ENCODE measurements around the gene GABRA6.
"Not testable (repeated sequence)": the region's sequence is repeated elsewhere in the genome, so short reads cannot be mapped to it uniquely, and the experiment has no call there.

Gene GABRA6

GRCh38 chr5:161685461-161685860, at the start of gene GABRA6:
TSS of gene GABRA6 (plus strand) at chr5:161685721. CDS start at chr5:161685990, 269 bp downstream.
- no peak for DNase-seq

- no peak for DNase-seq
Observed at GRCh38 chr5:161637591-161637990, 47.9 kb upstream of the GABRA6 start.

- DNase-seq, result no peak
Observed at GRCh38 chr5:161641444-161641843, 44.1 kb upstream of the GABRA6 start.

GRCh38 chr5:161645264-161645663, 40.3 kb upstream of the GABRA6 start:
- DNase-seq, result no peak

- DNase-seq, result not testable (repeated sequence)
Observed at GRCh38 chr5:161651926-161652325, 33.6 kb upstream of the GABRA6 start.

GRCh38 chr5:161660806-161661205, 24.7 kb upstream of the GABRA6 start:
- no peak for DNase-seq

- DNase-seq, result no peak
Observed at GRCh38 chr5:161663431-161663830, 22.1 kb upstream of the GABRA6 start.

GRCh38 chr5:161676103-161676502, 9.4 kb upstream of the GABRA6 start:
- DNase-seq, result no peak

- no peak for DNase-seq
Observed at GRCh38 chr5:161686149-161686548, 628 bp downstream of the GABRA6 start.

- DNase-seq, result no peak
Observed at GRCh38 chr5:161686881-161687280, 1.4 kb downstream of the GABRA6 start.

GRCh38 chr5:161687316-161687715, 1.8 kb downstream of the GABRA6 start:
- DNase-seq, result no peak

GRCh38 chr5:161691911-161692310, 6.4 kb downstream of the GABRA6 start:
- DNase-seq, result no peak

GRCh38 chr5:161697001-161697400, 11.5 kb downstream of the GABRA6 start:
- no peak for DNase-seq

- no peak for DNase-seq
Observed at GRCh38 chr5:161700065-161700464, 14.5 kb downstream of the GABRA6 start.

GRCh38 chr5:161703528-161703927, 18.0 kb downstream of the GABRA6 start:
- no peak for DNase-seq

GRCh38 chr5:161707382-161707781, 21.9 kb downstream of the GABRA6 start:
- DNase-seq, result no peak

- no peak for DNase-seq
Observed at GRCh38 chr5:161709239-161709638, 23.7 kb downstream of the GABRA6 start.

- no peak for DNase-seq
Observed at GRCh38 chr5:161713042-161713441, 27.5 kb downstream of the GABRA6 start.

- DNase-seq, result no peak
Observed at GRCh38 chr5:161719157-161719556, 33.6 kb downstream of the GABRA6 start.

- no peak for DNase-seq
Observed at GRCh38 chr5:161720460-161720859, 34.9 kb downstream of the GABRA6 start.

- DNase-seq, result no peak
Observed at GRCh38 chr5:161734741-161735140, 49.2 kb downstream of the GABRA6 start.

GRCh38 chr5:161740433-161740832, 54.9 kb downstream of the GABRA6 start:
- no peak for DNase-seq

GRCh38 chr5:161744276-161744675, 58.8 kb downstream of the GABRA6 start:
- DNase-seq, result no peak

GRCh38 chr5:161745392-161745791, 59.9 kb downstream of the GABRA6 start:
- no peak for DNase-seq

- DNase-seq, result no peak
Observed at GRCh38 chr5:161751265-161751664, 65.7 kb downstream of the GABRA6 start.

Measured in NCI-H510A treated with DMSO at 0.1 percent for 48 hours (cell line).